DMS79 treated with DMSO at 0.1 percent for 48 hours (cell line): ENCODE results near the gene ZNRF3.
"Not testable (repeated sequence)": the region's sequence is repeated elsewhere in the genome, so short reads cannot be mapped to it uniquely, and the experiment has no call there.

Experiments
- DNase-seq: peaks from one replicate; lab custom pipeline; 2025; lab: John Stamatoyannopoulos, UW

The ZNRF3 gene

GRCh38 chr22:28907311-28908008, 24.1 kb downstream of the ZNRF3 start:
- no peak for DNase-seq

DNA sequence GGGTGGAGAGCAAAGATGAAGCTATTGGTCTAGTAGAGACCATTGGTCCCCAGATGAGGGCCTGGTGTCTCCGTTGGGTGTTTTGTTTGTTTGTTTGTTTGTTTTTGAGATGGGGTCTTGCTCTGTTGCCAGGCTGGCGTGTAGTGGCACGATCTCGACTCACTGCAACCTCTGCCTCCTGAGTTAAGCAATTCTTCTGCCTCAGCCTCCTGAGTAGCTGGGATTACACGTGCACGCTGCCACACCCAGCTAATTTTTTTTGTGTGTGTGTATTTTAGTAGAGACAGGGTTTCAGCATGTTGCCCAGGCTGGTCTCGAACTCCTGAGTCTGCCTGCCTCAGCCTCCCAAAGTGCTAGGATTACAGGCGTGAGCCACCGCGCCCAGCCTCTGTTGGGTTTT, 25.4 kb downstream of the ZNRF3 start:
- not testable (repeated sequence) for DNase-seq

DNA sequence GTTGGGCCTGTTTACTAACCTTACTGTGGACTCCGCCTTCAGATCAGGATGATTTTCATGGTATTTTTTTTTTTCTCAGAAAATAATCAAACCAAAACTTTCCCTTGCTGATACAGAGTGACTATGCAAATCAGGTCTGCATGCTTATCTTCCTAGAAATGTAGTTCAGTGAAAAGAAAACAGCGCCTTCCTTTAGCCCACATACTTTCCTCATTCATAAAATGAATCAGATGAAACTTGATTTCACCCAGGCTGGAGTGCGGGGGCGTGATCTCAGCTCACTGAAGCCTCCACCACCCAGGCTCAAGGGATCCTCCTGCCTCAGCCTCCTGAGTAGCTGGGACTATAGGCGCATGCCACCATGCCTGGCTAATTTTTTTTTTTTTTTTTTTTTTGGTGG, 26.0 kb downstream of the ZNRF3 start:
- no peak for DNase-seq

DNA sequence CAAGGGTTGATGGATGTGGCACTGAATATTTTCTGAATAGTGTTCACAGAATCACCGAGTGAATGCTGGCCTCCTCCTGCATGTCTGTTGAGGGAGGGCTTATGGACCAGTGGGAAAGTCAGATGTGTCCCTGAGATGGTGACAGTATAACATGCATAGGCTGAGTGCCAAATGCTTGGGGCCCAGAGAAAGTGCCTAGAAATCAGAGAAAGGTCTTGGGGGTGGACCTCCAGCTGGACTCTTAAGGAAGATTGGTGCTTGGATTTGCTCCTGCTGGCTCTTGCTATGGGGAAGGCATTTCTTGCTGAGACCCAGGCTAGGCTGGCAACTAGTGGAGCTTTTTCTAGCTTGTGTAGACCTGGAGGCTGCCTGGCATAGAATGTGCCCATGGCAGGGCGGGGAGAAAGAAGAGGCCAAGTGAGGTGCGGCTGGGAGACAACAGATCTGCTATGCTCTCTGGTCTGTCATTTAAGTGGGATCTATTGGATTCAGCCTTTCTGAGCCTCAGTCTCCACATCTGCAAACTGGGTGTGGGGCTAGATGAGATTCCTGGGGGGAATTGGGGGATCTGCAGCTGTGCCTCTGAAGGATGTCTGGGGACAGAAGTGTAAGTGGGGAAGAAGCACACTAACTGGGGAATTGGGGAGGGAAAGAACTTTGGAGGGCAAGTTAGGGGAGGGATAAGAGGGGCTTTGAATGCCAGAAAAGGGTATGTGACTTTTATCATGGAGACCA, 27.4 kb downstream of the ZNRF3 start:
- no peak for DNase-seq

DNA sequence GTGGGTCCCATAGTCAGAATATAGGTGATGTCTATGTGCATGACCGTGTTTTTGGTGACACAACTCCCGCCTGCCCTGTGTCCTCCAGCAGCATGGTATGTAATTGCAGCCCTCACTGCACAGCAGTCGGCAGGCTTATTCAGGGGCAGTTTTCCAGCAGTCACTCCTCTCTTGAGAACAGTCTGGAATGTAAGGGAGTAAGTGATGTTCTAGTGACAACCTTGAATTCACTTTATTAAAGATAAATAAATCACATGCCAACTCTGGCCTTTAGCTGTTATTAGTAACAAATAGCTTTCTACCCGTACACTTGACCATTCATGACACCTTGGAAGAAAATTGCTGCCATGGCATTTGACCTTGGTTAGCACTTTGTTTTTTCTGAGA, 27.9 kb downstream of the ZNRF3 start:
- DNase-seq, result no peak

GRCh38 chr22:28911777-28912669, 28.7 kb downstream of the ZNRF3 start:
- no peak for DNase-seq

GRCh38 chr22:28914201-28914600, 30.8 kb downstream of the ZNRF3 start:
- DNase-seq, result no peak

- no peak for DNase-seq
These were observed 32.6 kb downstream of the ZNRF3 start for GRCh38 chr22:28915969-28916368.

GRCh38 chr22:28917747-28918549, 34.6 kb downstream of the ZNRF3 start:
- DNase-seq, result peak; percentile 79

DNA sequence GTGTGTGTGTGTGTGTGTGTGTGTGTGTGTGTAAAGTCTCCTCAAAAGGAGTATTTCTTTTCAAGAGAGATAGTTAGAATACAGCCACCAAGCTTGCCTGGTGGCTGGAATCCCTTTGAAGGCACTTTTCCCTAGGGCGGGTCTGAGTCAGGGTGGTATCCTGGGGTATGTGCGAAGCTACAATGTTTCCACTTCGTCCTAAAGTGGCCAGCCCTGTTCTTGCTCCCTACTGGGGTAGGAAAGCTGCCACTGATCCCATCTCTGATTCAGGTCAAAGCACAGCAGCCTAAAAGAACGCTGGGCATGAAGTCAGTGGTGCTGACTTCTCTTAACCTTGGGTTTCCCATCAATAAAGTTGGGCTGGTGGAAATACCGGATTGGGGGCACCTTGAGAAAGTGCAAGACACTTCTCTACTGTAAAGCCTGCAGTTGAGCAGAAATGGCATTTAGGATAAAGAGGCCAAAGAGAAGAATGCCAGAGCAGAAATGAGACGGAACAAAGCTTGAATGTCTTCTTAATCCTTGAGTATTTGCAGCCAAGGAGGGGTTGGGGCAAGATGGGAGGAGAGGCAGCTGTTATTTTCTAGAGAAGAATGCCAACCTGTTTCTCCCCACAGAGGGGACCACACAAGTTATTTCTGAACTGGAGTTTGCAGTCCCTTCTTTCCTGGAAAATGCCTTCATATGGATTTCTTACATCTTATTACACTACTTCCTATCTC, 35.3 kb downstream of the ZNRF3 start:
- peak; percentile 44 for DNase-seq

GRCh38 chr22:28920757-28921584, 37.6 kb downstream of the ZNRF3 start:
- DNase-seq, result no peak

GRCh38 chr22:28921585-28921879, 38.2 kb downstream of the ZNRF3 start:
- DNase-seq, result no peak

- DNase-seq, result no peak
These were observed 39.3 kb downstream of the ZNRF3 start for GRCh38 chr22:28922540-28923244.

GRCh38 chr22:28923826-28924732, 40.7 kb downstream of the ZNRF3 start:
- peak; percentile 70 for DNase-seq

- no peak for DNase-seq
These were observed 42.5 kb downstream of the ZNRF3 start for GRCh38 chr22:28925916-28926315.

GRCh38 chr22:28927630-28928029, 44.3 kb downstream of the ZNRF3 start:
- no peak for DNase-seq

GRCh38 chr22:28929197-28929596, 45.8 kb downstream of the ZNRF3 start:
- DNase-seq, result no peak

GRCh38 chr22:28930357-28931007, 47.1 kb downstream of the ZNRF3 start:
- peak; percentile 88 for DNase-seq
